Measurements from ENCODE around the gene TNFRSF13B. TPM values are rescaled to one million over a fixed set of nuclear protein-coding genes. Genes with fewer than 3 reads are reported as not detected.

TNFRSF13B gene
- total RNA-seq, 2 donors from 2014 or later, result 0.97 to 1.6 TPM

GRCh38 chr17:16917671-16918394, 54.1 kb downstream of the TNFRSF13B start:
- no peak overlapping the region for H3K27ac ChIP-seq (ENCODE audit: low read depth, low read length)
- H3K9me3 ChIP-seq (ENCODE audit: control insufficient read depth, low read length), result no peaks in the 10 kb centered on the region
- H3K27me3 Mint-ChIP-seq (ENCODE audit: insufficient read depth), result no peaks in the 10 kb centered on the region
- no peaks in the 10 kb centered on the region for H3K36me3 Mint-ChIP-seq (ENCODE audit: low read depth)
- no peak overlapping the region for H3K9ac ChIP-seq (ENCODE audit: extremely low read depth, low read length, poor library complexity, severe bottlenecking)
- no peaks in the 10 kb centered on the region for H3K9me3 Mint-ChIP-seq
- H3K4me3 Mint-ChIP-seq, result no peak overlapping the region
- no peak for DNase-seq
- H3K36me3 ChIP-seq (ENCODE audit: control insufficient read depth, insufficient read depth, low read length), result no peaks in the 10 kb centered on the region
- H3K4me1 ChIP-seq (ENCODE audit: control insufficient read depth, insufficient read depth, low read length), result no peaks in the 10 kb centered on the region
- H3K27ac Mint-ChIP-seq, result no peak overlapping the region
- WGBS, 2 experiments (ENCODE audit: insufficient coverage in 1 of 2, insufficient read length in 1 of 2), result 94 to 100% methylated on average over 2 to 7 of the region's 7 CpGs
- peaks cover 12% of the 10 kb centered on the region for H3K4me1 Mint-ChIP-seq
- TF ChIP-seq CTCF (conservative IDR thresholded peaks at IDR 0.05), result no peak
- H3K4me3 ChIP-seq (ENCODE audit: low read length), result no peak overlapping the region
- H3K27me3 ChIP-seq (ENCODE audit: control insufficient read depth, insufficient read depth, low read length, poor library complexity, severe bottlenecking), result no peaks in the 10 kb centered on the region

- no peaks in the 10 kb centered on the region for H3K9me3 Mint-ChIP-seq
- Histone ChIP-seq H3K27ac (ENCODE audit: low read depth, low read length) (no peak overlapping the region), H3K9ac (ENCODE audit: extremely low read depth, low read length, poor library complexity, severe bottlenecking) (no peak overlapping the region), H3K9me3 (ENCODE audit: control insufficient read depth, low read length) (no peaks in the 10 kb centered on the region), H3K4me1 (ENCODE audit: control insufficient read depth, insufficient read depth, low read length) (no peaks in the 10 kb centered on the region), H3K36me3 (ENCODE audit: control insufficient read depth, insufficient read depth, low read length) (no peaks in the 10 kb centered on the region), H3K4me3 (ENCODE audit: low read length) (no peak overlapping the region), H3K27me3 (ENCODE audit: control insufficient read depth, insufficient read depth, low read length, poor library complexity, severe bottlenecking) (no peaks in the 10 kb centered on the region)
- no peaks in the 10 kb centered on the region for H3K36me3 Mint-ChIP-seq (ENCODE audit: low read depth)
- 93 to 100% methylated on average over 1 to 5 of the region's 5 CpGs for WGBS, 2 experiments (ENCODE audit: insufficient coverage in 1 of 2, insufficient read length in 1 of 2)
- H3K27me3 Mint-ChIP-seq (ENCODE audit: insufficient read depth), result no peaks in the 10 kb centered on the region
- H3K4me3 Mint-ChIP-seq, result no peak overlapping the region
- DNase-seq, result no peak
- peaks cover 12% of the 10 kb centered on the region for H3K4me1 Mint-ChIP-seq
- no peak overlapping the region for H3K27ac Mint-ChIP-seq
- no peak for TF ChIP-seq CTCF (conservative IDR thresholded peaks at IDR 0.05)
Measured at GRCh38 chr17:16916557-16916920, 55.4 kb downstream of the TNFRSF13B start.

- Histone ChIP-seq H3K9ac (ENCODE audit: extremely low read depth, low read length, poor library complexity, severe bottlenecking) (no peak overlapping the region), H3K27me3 (ENCODE audit: control insufficient read depth, insufficient read depth, low read length, poor library complexity, severe bottlenecking) (no peaks in the 10 kb centered on the region), H3K27ac (ENCODE audit: low read depth, low read length) (no peak overlapping the region), H3K4me1 (ENCODE audit: control insufficient read depth, insufficient read depth, low read length) (no peaks in the 10 kb centered on the region), H3K36me3 (ENCODE audit: control insufficient read depth, insufficient read depth, low read length) (no peaks in the 10 kb centered on the region), H3K9me3 (ENCODE audit: control insufficient read depth, low read length) (no peaks in the 10 kb centered on the region), H3K4me3 (ENCODE audit: low read length) (no peak overlapping the region)
- peak; percentile 85 for TF ChIP-seq CTCF (conservative IDR thresholded peaks at IDR 0.05)
- Mint-ChIP-seq H3K27me3 (ENCODE audit: insufficient read depth) (no peaks in the 10 kb centered on the region), H3K4me1 (peaks cover 12% of the 10 kb centered on the region), H3K9me3 (no peaks in the 10 kb centered on the region), H3K4me3 (no peak overlapping the region), H3K27ac (no peak overlapping the region), H3K36me3 (ENCODE audit: low read depth) (no peaks in the 10 kb centered on the region)
- DNase-seq, result peak; percentile 96
- 67 to 78% methylated on average over 4 to 11 of the region's 11 CpGs for WGBS, 2 experiments (ENCODE audit: insufficient coverage in 1 of 2, insufficient read length in 1 of 2)
Measured at GRCh38 chr17:16915752-16916556, 56.0 kb downstream of the TNFRSF13B start.

All from endodermal cell (in vitro differentiated cells).